HepG2 (cell line): ENCODE results near the gene FUCA2. TPM values are rescaled to one million over a fixed set of nuclear protein-coding genes. Genes with fewer than 3 reads are reported as not detected.

Experiments
- CENPT ChIP-seq: sonication (generic); formaldehyde crosslinking; IDR thresholded peaks from 2 replicates; pipeline ENCODE4 v1.8.0; 2022; ENCODE audit warnings: low read depth, mild to moderate bottlenecking, moderate library complexity, missing genetic modification reagents
- HDAC2 ChIP-seq: sonication (generic); formaldehyde crosslinking; IDR thresholded peaks from 2 replicates; pipeline ENCODE4 v1.4.0; 2020; ENCODE audit warnings: missing genetic modification reagents
- KDM3A ChIP-seq: IDR thresholded peaks from 2 replicates; pipeline ENCODE4 v1.6.1; 2018; ENCODE audit warnings: low read depth, missing compliant biosample characterization
- PBX3 ChIP-seq: sonication (generic); formaldehyde crosslinking; IDR thresholded peaks from 2 replicates; pipeline ENCODE4 v1.8.1; 2023; ENCODE audit warnings: missing genetic modification reagents, inconsistent platforms, borderline replicate concordance
- RBM22 ChIP-seq: fragments of 200-400 bp; formaldehyde crosslinking; optimal IDR thresholded peaks from 2 replicates; pipeline ENCODE3; 2017; ENCODE audit warnings: mild to moderate bottlenecking, low read length, moderate library complexity
- REL ChIP-seq: sonication (generic); formaldehyde crosslinking; conservative IDR thresholded peaks from 2 replicates; pipeline ENCODE4 v1.8.0; 2022; ENCODE audit warnings: mild to moderate bottlenecking, missing genetic modification reagents, moderate library complexity
- RORA ChIP-seq: sonication (generic); formaldehyde crosslinking; IDR thresholded peaks from 2 replicates; pipeline ENCODE4 v1.5.0; 2020; ENCODE audit warnings: mild to moderate bottlenecking, missing genetic modification reagents, moderate library complexity
- SETDB1 ChIP-seq: sonication (generic); formaldehyde crosslinking; IDR thresholded peaks from 2 replicates; pipeline ENCODE4 v1.5.1; 2020; ENCODE audit warnings: missing genetic modification reagents, mild to moderate bottlenecking, borderline replicate concordance
- TBL1XR1 ChIP-seq: fragments of 150-350 bp; IDR thresholded peaks from 2 replicates; pipeline ENCODE4 v1.6.1; 2014; ENCODE audit warnings: borderline replicate concordance, low read length; ENCODE audit not compliant: partially characterized antibody
- TFAP4 ChIP-seq: sonication (generic); IDR thresholded peaks from 2 replicates; pipeline ENCODE4 v1.6.1; 2016; ENCODE audit warnings: low read depth, borderline replicate concordance
- ZNF251 ChIP-seq: sonication (generic); formaldehyde crosslinking; IDR thresholded peaks from 2 replicates; pipeline ENCODE4 v1.9.0; 2021; ENCODE audit warnings: mild to moderate bottlenecking, missing genetic modification reagents
- ZNF281 ChIP-seq: sonication (generic); formaldehyde crosslinking; IDR thresholded peaks from 2 replicates; pipeline ENCODE4 v1.4.0; 2020; ENCODE audit warnings: missing genetic modification reagents, borderline replicate concordance
- ZNF292 ChIP-seq: sonication (generic); formaldehyde crosslinking; IDR thresholded peaks from 2 replicates; pipeline ENCODE4 v1.8.1; 2022; ENCODE audit warnings: mild to moderate bottlenecking, low read depth, missing genetic modification reagents, borderline replicate concordance
- ZNF512 ChIP-seq: sonication (generic); formaldehyde crosslinking; IDR thresholded peaks from 2 replicates; pipeline ENCODE4 v1.4.0; 2020; ENCODE audit warnings: mild to moderate bottlenecking, missing genetic modification reagents
- ZNF562 ChIP-seq: sonication (generic); formaldehyde crosslinking; IDR thresholded peaks from 2 replicates; pipeline ENCODE4 v1.8.0; 2022; ENCODE audit warnings: missing genetic modification reagents, borderline replicate concordance
- ZSCAN29 ChIP-seq: sonication (generic); formaldehyde crosslinking; conservative IDR thresholded peaks from 2 replicates; pipeline ENCODE4 v1.4.0; 2020; ENCODE audit warnings: mild to moderate bottlenecking, missing genetic modification reagents
- ZSCAN9 ChIP-seq: IDR thresholded peaks from 2 replicates; pipeline ENCODE4 v1.6.1; 2016; ENCODE audit warnings: borderline replicate concordance
- polyA plus RNA-seq, 8 experiments: library from polyadenylated mRNA; depleted of rRNA in 3 of 8; stranded (reverse) in 7 of 8; unstranded in 1 of 8; fragments of >200 nt; fragmentation: Illumina TruSeq in 4 of 8; extraction: Trizol in 4 of 8; gene quantifications; 2 replicates each; pipeline versions ENCODE4 v1.2.1 to v1.2.3, GENCODE V29; 2011 to 2016; ENCODE audit warnings: low read depth in 4 of 8, missing spikeins in 1 of 8, mixed read lengths in 1 of 8; ENCODE audit not compliant: insufficient read depth in 1 of 8
- total RNA-seq, 5 experiments: library from RNA; depleted of rRNA; stranded (reverse); fragments of >200 nt; fragmentation: Illumina TruSeq; extraction: Trizol; gene quantifications; 2 replicates each; pipeline ENCODE4 v1.2.3, GENCODE V29; 2016; ENCODE audit warnings: low read depth in 1 of 5

Gene FUCA2
- total and polyA plus RNA-seq, 2 of the 13 experiments (the other 11 are each of a cell fraction or from before 2014, with no cell fraction given): 87.4 to 144 TPM

- TF ChIP-seq SETDB1 (CRISPR knock-in tag) (0 out of 2 replicates have a peak, but pooled peaks have one; percentile 6), ZNF281 (CRISPR knock-in tag) (no peak), ZNF512 (CRISPR knock-in tag) (no peak), HDAC2 (CRISPR knock-in tag) (peak; percentile 99), ZSCAN9 (CRISPR knock-in tag) (peak; percentile 98), ZSCAN29 (no peak), PBX3 (CRISPR knock-in tag) (no peak; the same call in 1 of the 2 replicates), CENPT (CRISPR knock-in tag) (peak; percentile 98), ZNF292 (CRISPR knock-in tag) (peak; percentile 100), RORA (CRISPR knock-in tag) (no peak), RBM22 (no peak), TBL1XR1 (peak; percentile 97), REL (CRISPR knock-in tag) (peak; percentile 98), TFAP4 (peak; percentile 85), KDM3A (CRISPR knock-in tag) (peak; percentile 100), ZNF251 (CRISPR knock-in tag) (no peak), ZNF562 (CRISPR knock-in tag) (peak; percentile 73; the same call in 1 of the 2 replicates)
Observed at GRCh38 chr6:143450453-143451371, 60.8 kb downstream of the FUCA2 start, which contains the start of the genes ADAT2 and PEX3 (continued).
